Neural cell (in vitro differentiated cells): ENCODE measurements around the gene HOPX. TPM values are rescaled to one million over a fixed set of nuclear protein-coding genes. Genes with fewer than 3 reads are reported as not detected.

Experiments
- H2AFZ ChIP-seq: fragments of 200-600, 300-800 bp; sonication (generic), shearing (Covaris generic); 2 replicates; pipeline ENCODE4 v1.6.0; 2014; ENCODE audit warnings: low read depth, mild to moderate bottlenecking, antibody characterized with exemption, low read length, moderate library complexity
- H3F3A ChIP-seq: fragments of 200-600 bp; shearing (Covaris generic); 2 replicates; pipeline ENCODE4 v1.6.1; 2016; ENCODE audit warnings: mild to moderate bottlenecking, moderate library complexity, mixed read lengths, antibody characterized with exemption, low read length; ENCODE audit not compliant: insufficient read depth, poor library complexity, severe bottlenecking
- H3K27ac ChIP-seq: fragments of 200-600, 300-800 bp; sonication (generic), shearing (Covaris generic); 2 replicates; pipeline ENCODE4 v1.5.1; 2014; ENCODE audit warnings: mild to moderate bottlenecking, low read length, moderate library complexity
- H3K27me3 ChIP-seq: fragments of 300-800, 200-600 bp; sonication (generic), shearing (Covaris generic); 2 replicates; pipeline ENCODE4 v1.6.0; 2014; ENCODE audit warnings: mild to moderate bottlenecking, low read depth, low read length, moderate library complexity; ENCODE audit not compliant: insufficient read depth
- H3K36me3 ChIP-seq: fragments of 300-800, 200-600 bp; sonication (generic), shearing (Covaris generic); 2 replicates; pipeline ENCODE4 v1.5.1; 2014; ENCODE audit warnings: mild to moderate bottlenecking, antibody characterized with exemption, low read length, moderate library complexity; ENCODE audit not compliant: insufficient read depth
- H3K4me2 ChIP-seq: fragments of 300-800, 200-600 bp; sonication (generic), shearing (Covaris generic); 2 replicates; pipeline ENCODE4 v1.6.0; 2014; ENCODE audit warnings: mild to moderate bottlenecking, low read length
- H3K4me3 ChIP-seq: fragments of 300-800, 200-600 bp; sonication (generic), shearing (Covaris generic); 2 replicates; pipeline ENCODE4 v1.5.1; 2014; ENCODE audit warnings: mild to moderate bottlenecking, low read length, moderate library complexity
- H3K79me2 ChIP-seq: fragments of 200-600 bp; shearing (Covaris generic); replicated peaks from 2 replicates; pipeline ENCODE4 v1.6.0; 2014; ENCODE audit warnings: mild to moderate bottlenecking, low read length, moderate library complexity; ENCODE audit not compliant: insufficient read depth
- H3K9ac ChIP-seq: fragments of 300-800, 200-600 bp; sonication (generic), shearing (Covaris generic); 2 replicates; pipeline ENCODE4 v1.6.1; 2016; ENCODE audit warnings: mild to moderate bottlenecking, low read length, mixed read lengths
- H3K9me2 ChIP-seq: fragments of 200-600 bp; shearing (Covaris generic); 2 replicates; pipeline ENCODE4 v1.6.1; 2016; ENCODE audit warnings: mild to moderate bottlenecking, low read length, mixed read lengths; ENCODE audit not compliant: insufficient read depth
- H3K9me3 ChIP-seq: fragments of 200-600, 300-800 bp; sonication (generic), shearing (Covaris generic); 2 replicates; pipeline ENCODE4 v1.6.1; 2016; ENCODE audit warnings: mild to moderate bottlenecking, mixed run types, low read length, moderate library complexity, mixed read lengths
- H4K20me1 ChIP-seq: fragments of 200-600 bp; shearing (Covaris generic); 2 replicates; pipeline ENCODE4 v1.6.1; 2016; ENCODE audit warnings: mild to moderate bottlenecking, mixed run types; ENCODE audit not compliant: insufficient read depth
- CTCF ChIP-seq: fragments of 450-650 bp; IDR thresholded peaks from 2 replicates; pipeline ENCODE4 v1.5.1; 2014; ENCODE audit warnings: antibody characterized with exemption, mild to moderate bottlenecking, moderate library complexity; ENCODE audit not compliant: poor library complexity, severe bottlenecking
- EP300 ChIP-seq: fragments of 450-650 bp; conservative IDR thresholded peaks from 2 replicates; pipeline ENCODE4 v1.6.1; 2014; ENCODE audit warnings: antibody characterized with exemption, mild to moderate bottlenecking, moderate library complexity; ENCODE audit not compliant: poor library complexity, severe bottlenecking
- EZH2 ChIP-seq: fragments of 200-600, 300-800 bp; shearing (Covaris generic), sonication (generic); IDR thresholded peaks from 2 replicates; pipeline ENCODE4 v1.6.1; 2014; ENCODE audit warnings: antibody characterized with exemption, low read length, borderline replicate concordance, mild to moderate bottlenecking; ENCODE audit not compliant: insufficient read depth, poor library complexity, severe bottlenecking
- MXI1 ChIP-seq: fragments of 450-650 bp; conservative IDR thresholded peaks from 2 replicates; pipeline ENCODE4 v1.6.1; 2014; ENCODE audit warnings: antibody characterized with exemption, mild to moderate bottlenecking; ENCODE audit not compliant: poor library complexity, severe bottlenecking
- POLR2AphosphoS5 ChIP-seq: IDR thresholded peaks from 2 replicates; pipeline ENCODE4 v1.6.1; 2012
- RAD21 ChIP-seq: fragments of 450-650 bp; conservative IDR thresholded peaks from 2 replicates; pipeline ENCODE4 v1.6.1; 2014; ENCODE audit warnings: antibody characterized with exemption, mild to moderate bottlenecking, moderate library complexity
- REST ChIP-seq: IDR thresholded peaks from 2 replicates; pipeline ENCODE4 v1.6.1; 2012; ENCODE audit warnings: borderline replicate concordance
- SMC3 ChIP-seq: fragments of 450-650 bp; conservative IDR thresholded peaks from 2 replicates; pipeline ENCODE4 v1.6.1; 2014; ENCODE audit warnings: antibody characterized with exemption, mild to moderate bottlenecking, moderate library complexity; ENCODE audit not compliant: poor library complexity
- TAF1 ChIP-seq: IDR thresholded peaks from 2 replicates; pipeline ENCODE4 v1.6.1; 2012; ENCODE audit warnings: low read depth
- polyA plus RNA-seq: library from polyadenylated mRNA; depleted of rRNA; stranded (reverse); fragments of >200 nt; gene quantifications from 2 replicates; pipeline ENCODE4 v1.2.3, GENCODE V29; 2014

HOPX gene
- polyA plus RNA-seq, 1 donor from 2014 or later = 2.0 TPM

GRCh38 chr4:56626963-56627362, 54.1 kb downstream of the HOPX start:
- no peak overlapping the region for H3K4me2 ChIP-seq
- H2AFZ ChIP-seq = no peak overlapping the region
- H3K9ac ChIP-seq = no peak overlapping the region
- H3K27me3 ChIP-seq = no peaks in the 10 kb centered on the region
- no peaks in the 10 kb centered on the region for H3K79me2 ChIP-seq
- no peaks in the 10 kb centered on the region for H3K9me3 ChIP-seq
- H3F3A ChIP-seq = no peaks in the 10 kb centered on the region
- H3K9me2 ChIP-seq = no peaks in the 10 kb centered on the region
- no peak for TF ChIP-seq MXI1
- TF ChIP-seq CTCF = no peak
- TF ChIP-seq POLR2AphosphoS5 = no peak
- no peak for TF ChIP-seq SMC3
- TF ChIP-seq RAD21 = no peak
- no peak overlapping the region for H3K4me3 ChIP-seq
- no peak overlapping the region for H3K27ac ChIP-seq
- H4K20me1 ChIP-seq = no peaks in the 10 kb centered on the region
- no peaks in the 10 kb centered on the region for H3K36me3 ChIP-seq

- no peaks in the 10 kb centered on the region for H3F3A ChIP-seq
- no peak overlapping the region for H3K9ac ChIP-seq
- no peaks in the 10 kb centered on the region for H3K9me2 ChIP-seq
- no peaks in the 10 kb centered on the region for H3K27me3 ChIP-seq
- H3K9me3 ChIP-seq = no peaks in the 10 kb centered on the region
- H3K36me3 ChIP-seq = no peaks in the 10 kb centered on the region
- H3K4me3 ChIP-seq = no peak overlapping the region
- H3K79me2 ChIP-seq = no peaks in the 10 kb centered on the region
- TF ChIP-seq REST = no peak
- no peak for TF ChIP-seq MXI1
- TF ChIP-seq RAD21 = no peak
- TF ChIP-seq EZH2 = no peak
- TF ChIP-seq SMC3 = no peak
- no peak for TF ChIP-seq POLR2AphosphoS5
- no peak for TF ChIP-seq CTCF
- TF ChIP-seq TAF1 = no peak
- no peak for TF ChIP-seq EP300
- H3K27ac ChIP-seq = no peak overlapping the region
- H3K4me2 ChIP-seq = no peak overlapping the region
- no peaks in the 10 kb centered on the region for H4K20me1 ChIP-seq
- no peak overlapping the region for H2AFZ ChIP-seq
Measured at GRCh38 chr4:56626420-56626819, 54.7 kb downstream of the HOPX start.
